Calu3 (cell line): ENCODE data around the gene EIPR1. TPM values are rescaled to one million over a fixed set of nuclear protein-coding genes. Genes with fewer than 3 reads are reported as not detected.

ENCODE experiments used
- BruUV-seq: library from RNA; stranded (reverse); fragments of 400-500 nt; replicated peaks from 2 replicates; lab custom pipeline; 2021; lab: Mats Ljungman, UMichigan
- CTCF ChIA-PET: fragments of 300-600 bp; sonication (Branson Sonifier 250); formaldehyde crosslinking; loops from one replicate; lab custom pipeline; 2022; ENCODE audit warnings: antibody characterized with exemption; lab: Charles Lee
- DNase-seq: peaks from one replicate; pipeline ENCODE4 v3.0.0; 2022
- H3K27ac Mint-ChIP-seq: one replicate; pipeline ENCODE4 v1.8.0; 2022; ENCODE audit warnings: mixed read lengths; ENCODE audit not compliant: unreplicated experiment
- H3K27me3 Mint-ChIP-seq: one replicate; pipeline ENCODE4 v1.8.0; 2022; ENCODE audit warnings: mixed read lengths; ENCODE audit not compliant: unreplicated experiment
- H3K36me3 Mint-ChIP-seq: one replicate; pipeline ENCODE4 v1.8.0; 2022; ENCODE audit warnings: mild to moderate bottlenecking, moderate library complexity, mixed read lengths; ENCODE audit not compliant: insufficient read depth, unreplicated experiment
- H3K4me1 Mint-ChIP-seq: one replicate; pipeline ENCODE4 v1.8.0; 2022; ENCODE audit warnings: mild to moderate bottlenecking, low read depth, mixed read lengths; ENCODE audit not compliant: unreplicated experiment
- H3K4me3 Mint-ChIP-seq: one replicate; pipeline ENCODE4 v1.8.0; 2022; ENCODE audit warnings: mild to moderate bottlenecking, low read depth, moderate library complexity, mixed read lengths; ENCODE audit not compliant: unreplicated experiment
- H3K9me3 Mint-ChIP-seq: one replicate; pipeline ENCODE4 v1.8.0; 2022; ENCODE audit warnings: low read depth, mixed read lengths; ENCODE audit not compliant: unreplicated experiment
- CTCF ChIP-seq: fragments of 200-600 bp; IDR thresholded peaks from one replicate; pipeline ENCODE4 v1.8.0; 2022; ENCODE audit warnings: antibody characterized with exemption; ENCODE audit not compliant: unreplicated experiment
- intact Hi-C: fragments of 100-400 bp; cut with micrococcal nuclease; formaldehyde crosslinking; loops from one replicate; pipeline ENCODE4 v1.10.0; 2022; ENCODE audit not compliant: unreplicated experiment
- total RNA-seq: library from RNA; stranded (reverse); gene quantifications from 2 replicates; pipeline ENCODE4 v1.2.3, GENCODE V29; 2022

Gene EIPR1
- total RNA-seq, 1 experiment from 2014 or later = 31.7 TPM

GRCh38 chr2:3279236-3279960 is 98.2 kb downstream of the EIPR1 start:
- Mint-ChIP-seq H3K36me3 (peaks cover 10% of the 10 kb centered on the region), H3K27me3 (no peaks in the 10 kb centered on the region), H3K4me1 (no peaks in the 10 kb centered on the region), H3K4me3 (no peak overlapping the region), H3K9me3 (peaks cover 11% of the 10 kb centered on the region), H3K27ac (no peak overlapping the region)
- no peak for DNase-seq
- no peak for TF ChIP-seq CTCF
- BruUV-seq = no TSS peak
- intact Hi-C loops = no loop called here
- CTCF ChIA-PET = interaction anchor here (0.6 kb wide), 1 partner anchor 13 kb away, joined by 5 read pairs; no protein-coding TSS in a partner anchor

- Mint-ChIP-seq H3K27ac (peak overlapping the region; percentile 2), H3K4me3 (no peak overlapping the region), H3K9me3 (peaks cover 11% of the 10 kb centered on the region), H3K4me1 (no peaks in the 10 kb centered on the region), H3K27me3 (no peaks in the 10 kb centered on the region), H3K36me3 (peaks cover 10% of the 10 kb centered on the region)
- no peak for TF ChIP-seq CTCF
- intact Hi-C loops = no loop called here
- no TSS peak for BruUV-seq
- CTCF ChIA-PET = no interaction called here
- DNase-seq = no peak
Observed at GRCh38 chr2:3278521-3279218, 98.9 kb downstream of the EIPR1 start.

- CTCF ChIA-PET = no interaction called here
- no peak overlapping the region for H3K4me3 Mint-ChIP-seq
- H3K4me1 Mint-ChIP-seq = no peaks in the 10 kb centered on the region
- no TSS peak for BruUV-seq
- H3K9me3 Mint-ChIP-seq = peaks cover 11% of the 10 kb centered on the region
- H3K27ac Mint-ChIP-seq = peak overlapping the region; percentile 2
- DNase-seq = no peak
- peaks cover 6% of the 10 kb centered on the region for H3K36me3 Mint-ChIP-seq
- intact Hi-C loops = no loop called here
- no peak for TF ChIP-seq CTCF
- H3K27me3 Mint-ChIP-seq = no peaks in the 10 kb centered on the region
Observed at GRCh38 chr2:3277748-3278520, 99.7 kb downstream of the EIPR1 start.

GRCh38 chr2:3277050-3277747 is 100.4 kb downstream of the EIPR1 start:
- DNase-seq = no peak
- Mint-ChIP-seq H3K4me1 (no peaks in the 10 kb centered on the region), H3K27me3 (no peaks in the 10 kb centered on the region), H3K27ac (no peak overlapping the region), H3K4me3 (no peak overlapping the region), H3K36me3 (peaks cover 6% of the 10 kb centered on the region), H3K9me3 (peaks cover 11% of the 10 kb centered on the region)
- CTCF ChIA-PET = no interaction called here
- no TSS peak for BruUV-seq
- no peak for TF ChIP-seq CTCF
- intact Hi-C loops = no loop called here
